OCI-LY1 (cell line): ENCODE data around the gene SLC12A5.

Experiments
- EZH2 ChIP-seq: fragments of 200-600 bp; sonication (generic), shearing (Covaris generic); IDR thresholded peaks from 2 replicates; pipeline ENCODE4 v1.8.0; 2017; ENCODE audit warnings: borderline replicate concordance, mixed run types, mild to moderate bottlenecking, antibody characterized with exemption, low read length, moderate library complexity, mixed read lengths
- TF ChIP-seq, protein P1 (sequence below): fragments of 200-600 bp; sonication (generic), shearing (Covaris generic); IDR thresholded peaks from 2 replicates; pipeline ENCODE4 v1.5.1; 2017; ENCODE audit warnings: mild to moderate bottlenecking, antibody characterized with exemption, low read length, moderate library complexity, mixed read lengths

GRCh38 chr20:46062151-46062550 is 33.1 kb downstream of the SLC12A5 start:
- TF ChIP-seq EZH2, result no peak
- TF ChIP-seq, protein P1, sequence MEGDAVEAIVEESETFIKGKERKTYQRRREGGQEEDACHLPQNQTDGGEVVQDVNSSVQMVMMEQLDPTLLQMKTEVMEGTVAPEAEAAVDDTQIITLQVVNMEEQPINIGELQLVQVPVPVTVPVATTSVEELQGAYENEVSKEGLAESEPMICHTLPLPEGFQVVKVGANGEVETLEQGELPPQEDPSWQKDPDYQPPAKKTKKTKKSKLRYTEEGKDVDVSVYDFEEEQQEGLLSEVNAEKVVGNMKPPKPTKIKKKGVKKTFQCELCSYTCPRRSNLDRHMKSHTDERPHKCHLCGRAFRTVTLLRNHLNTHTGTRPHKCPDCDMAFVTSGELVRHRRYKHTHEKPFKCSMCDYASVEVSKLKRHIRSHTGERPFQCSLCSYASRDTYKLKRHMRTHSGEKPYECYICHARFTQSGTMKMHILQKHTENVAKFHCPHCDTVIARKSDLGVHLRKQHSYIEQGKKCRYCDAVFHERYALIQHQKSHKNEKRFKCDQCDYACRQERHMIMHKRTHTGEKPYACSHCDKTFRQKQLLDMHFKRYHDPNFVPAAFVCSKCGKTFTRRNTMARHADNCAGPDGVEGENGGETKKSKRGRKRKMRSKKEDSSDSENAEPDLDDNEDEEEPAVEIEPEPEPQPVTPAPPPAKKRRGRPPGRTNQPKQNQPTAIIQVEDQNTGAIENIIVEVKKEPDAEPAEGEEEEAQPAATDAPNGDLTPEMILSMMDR, result no peak
